ENCODE measurements around the gene APLP2. TPM values are rescaled to one million over a fixed set of nuclear protein-coding genes. Genes with fewer than 3 reads are reported as not detected.

Gene APLP2
- total and polyA plus RNA-seq, 2 experiments from 2014 or later = 322 to 362 TPM

GRCh38 chr11:130095326-130095725 is 25.6 kb downstream of the APLP2 start (continued):
- TF ChIP-seq CTCF (conservative IDR thresholded peaks at IDR 0.05; ENCODE audit: low read depth in 2 of 2) = no peak

- Histone ChIP-seq H3K4me1 (ENCODE audit: insufficient read depth) (no peaks in the 10 kb centered on the region), H3K4me3 (no peak overlapping the region), H3F3A (replicated peaks; ENCODE audit: low read depth) (no peaks in the 10 kb centered on the region), H2AFZ (no peak overlapping the region), H3K27me3 (ENCODE audit: insufficient read depth) (no peaks in the 10 kb centered on the region), H3K9me2 (ENCODE audit: insufficient read depth) (no peaks in the 10 kb centered on the region), H3K79me2 (replicated peaks; ENCODE audit: insufficient read depth) (peaks cover 84% of the 10 kb centered on the region), H3K4me2 (no peak overlapping the region), H4K20me1 (replicated peaks; ENCODE audit: insufficient read depth) (peaks cover 24% of the 10 kb centered on the region), H3K36me3 (ENCODE audit: insufficient read depth) (no peaks in the 10 kb centered on the region; the same call in 1 of the 2 replicates), H3K27ac (ENCODE audit: low read depth) (no peak overlapping the region)
- peaks cover 14% of the 10 kb centered on the region for H3K4me1 Mint-ChIP-seq
- peaks cover 10% of the 10 kb centered on the region for H3K9me3 Mint-ChIP-seq
- H3K36me3 Mint-ChIP-seq (ENCODE audit: low read depth) = peaks cover 10% of the 10 kb centered on the region
- no peak for DNase-seq (ENCODE audit: low spot score)
- no peak overlapping the region for H3K27ac Mint-ChIP-seq
- TF ChIP-seq EZH2phosphoT487 (IDR thresholded peaks at IDR 0.05; ENCODE audit: unreplicated experiment) (no peak), EZH2 (IDR thresholded peaks at IDR 0.05; ENCODE audit: low read depth, unreplicated experiment) (no peak), REST (IDR thresholded peaks at IDR 0.05; ENCODE audit: unreplicated experiment) (no peak), ZNF331 (CRISPR knock-in tag; IDR thresholded peaks at IDR 0.05; ENCODE audit: low read depth) (no peak), CREB1 (CRISPR knock-in tag; IDR thresholded peaks at IDR 0.05; ENCODE audit: low read depth) (no peak), JUNB (IDR thresholded peaks at IDR 0.05; ENCODE audit: unreplicated experiment) (no peak)
- no peak overlapping the region for H3K4me3 Mint-ChIP-seq
- no peak for ATAC-seq
- H3K27me3 Mint-ChIP-seq (ENCODE audit: insufficient read depth, low read depth, poor library complexity) = peaks cover 4% of the 10 kb centered on the region
Measured at GRCh38 chr11:130096042-130096441, 26.3 kb downstream of the APLP2 start.

GRCh38 chr11:130096823-130097222 is 27.1 kb downstream of the APLP2 start:
- Histone ChIP-seq H4K20me1 (replicated peaks; ENCODE audit: insufficient read depth) (peaks cover 24% of the 10 kb centered on the region), H3K4me1 (ENCODE audit: insufficient read depth) (no peaks in the 10 kb centered on the region), H3K4me2 (no peak overlapping the region), H3K36me3 (ENCODE audit: insufficient read depth) (no peaks in the 10 kb centered on the region; the same call in 1 of the 2 replicates), H3K79me2 (replicated peaks; ENCODE audit: insufficient read depth) (peaks cover 92% of the 10 kb centered on the region), H3K4me3 (no peak overlapping the region), H3K27me3 (ENCODE audit: insufficient read depth) (no peaks in the 10 kb centered on the region), H2AFZ (no peak overlapping the region), H3F3A (replicated peaks; ENCODE audit: low read depth) (no peaks in the 10 kb centered on the region), H3K27ac (ENCODE audit: low read depth) (no peak overlapping the region), H3K9me2 (ENCODE audit: insufficient read depth) (no peaks in the 10 kb centered on the region)
- Mint-ChIP-seq H3K27ac (no peak overlapping the region), H3K4me1 (peaks cover 16% of the 10 kb centered on the region), H3K4me3 (no peak overlapping the region), H3K9me3 (peaks cover 10% of the 10 kb centered on the region), H3K27me3 (ENCODE audit: insufficient read depth, low read depth, poor library complexity) (peaks cover 4% of the 10 kb centered on the region), H3K36me3 (ENCODE audit: low read depth) (peaks cover 10% of the 10 kb centered on the region)
- no peak for ATAC-seq
- no peak for DNase-seq (ENCODE audit: low spot score)
- no peak for TF ChIP-seq ETS1 (IDR thresholded peaks at IDR 0.05)
- TF ChIP-seq NANOG (IDR thresholded peaks at IDR 0.05; ENCODE audit: borderline replicate concordance) = no peak
- no peak for TF ChIP-seq JUNB (IDR thresholded peaks at IDR 0.05; ENCODE audit: unreplicated experiment)
- TF ChIP-seq REST (IDR thresholded peaks at IDR 0.05; ENCODE audit: unreplicated experiment) = no peak
- TF ChIP-seq EZH2 (IDR thresholded peaks at IDR 0.05; ENCODE audit: low read depth, unreplicated experiment) = no peak
- TF ChIP-seq STAT1 (IDR thresholded peaks at IDR 0.05; ENCODE audit: unreplicated experiment) = no peak
- TF ChIP-seq CREB1 (CRISPR knock-in tag; IDR thresholded peaks at IDR 0.05; ENCODE audit: low read depth) = no peak

Data from GM23338 (cell line).